Mesendoderm (in vitro differentiated cells): Measurements from ENCODE around the gene IFNAR1.
A peak's percentile ranks its signal among the peaks of the same experiment; 100 is the strongest.

Experiments used
- DNase-seq: peaks from one replicate; pipeline ENCODE4 v3.0.0; 2013
- H2AK5ac ChIP-seq: 2 replicates; pipeline ENCODE4 v1.6.1; 2013; ENCODE audit warnings: low read length, inconsistent platforms
- H2BK120ac ChIP-seq: 2 replicates; pipeline ENCODE4 v1.6.1; 2013; ENCODE audit warnings: low read depth, mild to moderate bottlenecking, low read length, moderate library complexity, mixed read lengths
- H2BK15ac ChIP-seq: replicated peaks from 2 replicates; pipeline ENCODE4 v1.6.1; 2013; ENCODE audit warnings: low read depth, mild to moderate bottlenecking, moderate library complexity
- H2BK5ac ChIP-seq: 2 replicates; pipeline ENCODE4 v1.6.1; 2013; ENCODE audit warnings: low read length, inconsistent platforms
- H3K18ac ChIP-seq: 2 replicates; pipeline ENCODE4 v1.6.1; 2013; ENCODE audit warnings: mild to moderate bottlenecking, low read length, mixed read lengths
- H3K23ac ChIP-seq: one replicate; pipeline ENCODE4 v1.6.1; 2013; ENCODE audit warnings: low read length
- H3K27ac ChIP-seq: 2 replicates; pipeline ENCODE4 v1.5.1; 2013; ENCODE audit warnings: low read depth, mild to moderate bottlenecking, inconsistent platforms, low read length, moderate library complexity
- H3K27me3 ChIP-seq: 2 replicates; pipeline ENCODE4 v1.6.1; 2013; ENCODE audit warnings: low read length, control low read depth, mild to moderate bottlenecking, inconsistent platforms; ENCODE audit not compliant: insufficient read depth, poor library complexity
- H3K36me3 ChIP-seq: 2 replicates; pipeline ENCODE4 v1.6.1; 2013; ENCODE audit warnings: low read length, inconsistent platforms; ENCODE audit not compliant: control insufficient read depth, insufficient read depth
- H3K4ac ChIP-seq: one replicate; pipeline ENCODE4 v1.6.1; 2013; ENCODE audit warnings: low read depth, mild to moderate bottlenecking, low read length, moderate library complexity
- H3K4me1 ChIP-seq: 2 replicates; pipeline ENCODE4 v1.6.1; 2013; ENCODE audit warnings: low read depth, low read length, inconsistent platforms; ENCODE audit not compliant: control insufficient read depth
- H3K4me2 ChIP-seq: 2 replicates; pipeline ENCODE4 v1.6.1; 2013; ENCODE audit warnings: low read length
- H3K4me3 ChIP-seq: 2 replicates; pipeline ENCODE4 v1.5.1; 2013; ENCODE audit warnings: mild to moderate bottlenecking, low read length
- H3K56ac ChIP-seq: one replicate; pipeline ENCODE4 v1.6.1; 2013; ENCODE audit warnings: low read length
- H3K79me1 ChIP-seq: 2 replicates; pipeline ENCODE4 v1.6.1; 2013; ENCODE audit warnings: low read length, inconsistent platforms
- H3K79me2 ChIP-seq: 2 replicates; pipeline ENCODE4 v1.6.1; 2013; ENCODE audit warnings: mild to moderate bottlenecking, low read length; ENCODE audit not compliant: control insufficient read depth, insufficient read depth
- H3K9ac ChIP-seq: 2 replicates; pipeline ENCODE4 v1.6.1; 2013; ENCODE audit warnings: low read length, inconsistent platforms
- H4K5ac ChIP-seq: one replicate; pipeline ENCODE4 v1.6.1; 2013; ENCODE audit warnings: low read length
- H4K8ac ChIP-seq: one replicate; pipeline ENCODE4 v1.6.1; 2013; ENCODE audit warnings: low read depth, mild to moderate bottlenecking, control low read depth, low read length, moderate library complexity
- WGBS: extraction: QIAGEN DNeasy Blood & Tissue Kit; methylation state at CpG from one replicate; pipeline ENCODE4 v1.1.7; 2013; ENCODE audit warnings: low lambda C conversion rate, missing lambda C conversion rate; ENCODE audit not compliant: insufficient coverage; ENCODE audit errors: extremely low coverage; 5-methylcytosine and 5-hydroxymethylcytosine counted together

IFNAR1 gene

GRCh38 chr21:33384841-33385331 lies 60.1 kb downstream of the IFNAR1 start:
- H3K36me3 ChIP-seq, result no peaks in the 10 kb centered on the region
- H3K9ac ChIP-seq, result no peak overlapping the region
- H3K4me3 ChIP-seq, result no peak overlapping the region
- no peak overlapping the region for H4K5ac ChIP-seq
- H3K79me2 ChIP-seq, result no peaks in the 10 kb centered on the region
- WGBS, result no CpG with 5 or more reads among the region's 17 CpGs
- no peak overlapping the region for H3K56ac ChIP-seq
- no peak overlapping the region for H3K18ac ChIP-seq
- no peak overlapping the region for H2BK15ac ChIP-seq
- H2BK5ac ChIP-seq, result no peak overlapping the region
- H3K4me2 ChIP-seq, result no peak overlapping the region
- no peak overlapping the region for H2BK120ac ChIP-seq
- H2AK5ac ChIP-seq, result no peak overlapping the region
- H3K27me3 ChIP-seq, result no peaks in the 10 kb centered on the region
- no peak overlapping the region for H3K23ac ChIP-seq
- no peak overlapping the region for H4K8ac ChIP-seq
- no peaks in the 10 kb centered on the region for H3K4me1 ChIP-seq
- H3K4ac ChIP-seq, result no peak overlapping the region
- no peak overlapping the region for H3K27ac ChIP-seq
- H3K79me1 ChIP-seq, result no peaks in the 10 kb centered on the region
- DNase-seq, result no peak

GRCh38 chr21:33386222-33386784 lies 61.5 kb downstream of the IFNAR1 start:
- H3K9ac ChIP-seq, result no peak overlapping the region
- no peak overlapping the region for H2BK5ac ChIP-seq
- no peak overlapping the region for H3K56ac ChIP-seq
- no peaks in the 10 kb centered on the region for H3K4me1 ChIP-seq
- H3K79me2 ChIP-seq, result no peaks in the 10 kb centered on the region
- H2AK5ac ChIP-seq, result no peak overlapping the region
- no peak overlapping the region for H4K8ac ChIP-seq
- no peaks in the 10 kb centered on the region for H3K36me3 ChIP-seq
- no peak overlapping the region for H3K4me2 ChIP-seq
- no peak overlapping the region for H3K4me3 ChIP-seq
- no peaks in the 10 kb centered on the region for H3K79me1 ChIP-seq
- no peak overlapping the region for H3K18ac ChIP-seq
- no peak overlapping the region for H3K23ac ChIP-seq
- peak; percentile 31 for DNase-seq
- H3K27me3 ChIP-seq, result no peaks in the 10 kb centered on the region
- no peak overlapping the region for H4K5ac ChIP-seq
- H2BK15ac ChIP-seq, result no peak overlapping the region
- WGBS, result no CpG with 5 or more reads among the region's 6 CpGs
- H2BK120ac ChIP-seq, result no peak overlapping the region
- H3K27ac ChIP-seq, result no peak overlapping the region
- no peak overlapping the region for H3K4ac ChIP-seq

- Histone ChIP-seq H2BK5ac (no peak overlapping the region), H3K27me3 (no peaks in the 10 kb centered on the region), H3K27ac (no peak overlapping the region), H3K4me1 (no peaks in the 10 kb centered on the region), H4K5ac (no peak overlapping the region), H2BK15ac (no peak overlapping the region), H3K36me3 (no peaks in the 10 kb centered on the region), H4K8ac (no peak overlapping the region), H3K18ac (no peak overlapping the region), H3K4ac (no peak overlapping the region), H3K79me2 (no peaks in the 10 kb centered on the region), H3K9ac (no peak overlapping the region), H3K4me2 (no peak overlapping the region), H3K56ac (no peak overlapping the region), H2AK5ac (no peak overlapping the region), H2BK120ac (no peak overlapping the region), H3K23ac (no peak overlapping the region), H3K79me1 (no peaks in the 10 kb centered on the region), H3K4me3 (no peak overlapping the region)
- no CpG with 5 or more reads among the region's 6 CpGs for WGBS
- DNase-seq, result no peak
Observed at GRCh38 chr21:33387294-33387693, 62.5 kb downstream of the IFNAR1 start.

GRCh38 chr21:33388188-33388587 lies 63.4 kb downstream of the IFNAR1 start:
- WGBS, result 100% methylated on average over 2 of the region's 4 CpGs
- Histone ChIP-seq H3K4me1 (no peaks in the 10 kb centered on the region), H3K4ac (no peak overlapping the region), H3K56ac (no peak overlapping the region), H3K27me3 (no peaks in the 10 kb centered on the region), H3K79me2 (no peaks in the 10 kb centered on the region), H3K4me3 (no peak overlapping the region), H2BK15ac (no peak overlapping the region), H3K4me2 (no peak overlapping the region), H3K9ac (no peak overlapping the region), H4K5ac (no peak overlapping the region), H2BK5ac (no peak overlapping the region), H4K8ac (no peak overlapping the region), H2AK5ac (no peak overlapping the region), H3K18ac (no peak overlapping the region), H2BK120ac (no peak overlapping the region), H3K27ac (no peak overlapping the region), H3K23ac (no peak overlapping the region), H3K79me1 (no peaks in the 10 kb centered on the region), H3K36me3 (no peaks in the 10 kb centered on the region)
- DNase-seq, result no peak

GRCh38 chr21:33390479-33390878 lies 65.7 kb downstream of the IFNAR1 start:
- Histone ChIP-seq H3K18ac (no peak overlapping the region), H3K79me2 (no peaks in the 10 kb centered on the region), H2BK120ac (no peak overlapping the region), H3K4me1 (no peaks in the 10 kb centered on the region), H3K36me3 (no peaks in the 10 kb centered on the region), H3K23ac (no peak overlapping the region), H4K5ac (no peak overlapping the region), H3K27ac (no peak overlapping the region), H3K4me3 (no peak overlapping the region), H2BK5ac (no peak overlapping the region), H4K8ac (no peak overlapping the region), H3K4me2 (no peak overlapping the region), H2BK15ac (no peak overlapping the region), H3K4ac (no peak overlapping the region), H3K56ac (no peak overlapping the region), H3K27me3 (no peaks in the 10 kb centered on the region), H3K9ac (no peak overlapping the region), H3K79me1 (no peaks in the 10 kb centered on the region), H2AK5ac (no peak overlapping the region)
- no CpG with 5 or more reads among the region's 5 CpGs for WGBS
- no peak for DNase-seq

GRCh38 chr21:33391656-33392055 lies 66.9 kb downstream of the IFNAR1 start:
- Histone ChIP-seq H4K5ac (no peak overlapping the region), H3K18ac (no peak overlapping the region), H3K9ac (no peak overlapping the region), H3K4me3 (no peak overlapping the region), H3K56ac (no peak overlapping the region), H2BK5ac (no peak overlapping the region), H3K27ac (no peak overlapping the region), H2BK15ac (no peak overlapping the region), H2AK5ac (no peak overlapping the region), H3K27me3 (no peaks in the 10 kb centered on the region), H4K8ac (no peak overlapping the region), H3K36me3 (no peaks in the 10 kb centered on the region), H3K79me2 (no peaks in the 10 kb centered on the region), H3K79me1 (no peaks in the 10 kb centered on the region), H3K4ac (no peak overlapping the region), H3K4me2 (no peak overlapping the region), H2BK120ac (no peak overlapping the region), H3K4me1 (no peaks in the 10 kb centered on the region), H3K23ac (no peak overlapping the region)
- DNase-seq, result no peak
- no CpG with 5 or more reads among the region's 6 CpGs for WGBS
